GM12872 (cell line): ENCODE measurements around the gene TRIM32.

Source experiments
- TF ChIP-seq, protein P1 (sequence below): IDR thresholded peaks from 3 replicates; pipeline ENCODE4 v1.5.1; 2011; ENCODE audit warnings: low read depth, mild to moderate bottlenecking, low read length, moderate library complexity; ENCODE audit not compliant: insufficient read depth

Gene TRIM32

DNA sequence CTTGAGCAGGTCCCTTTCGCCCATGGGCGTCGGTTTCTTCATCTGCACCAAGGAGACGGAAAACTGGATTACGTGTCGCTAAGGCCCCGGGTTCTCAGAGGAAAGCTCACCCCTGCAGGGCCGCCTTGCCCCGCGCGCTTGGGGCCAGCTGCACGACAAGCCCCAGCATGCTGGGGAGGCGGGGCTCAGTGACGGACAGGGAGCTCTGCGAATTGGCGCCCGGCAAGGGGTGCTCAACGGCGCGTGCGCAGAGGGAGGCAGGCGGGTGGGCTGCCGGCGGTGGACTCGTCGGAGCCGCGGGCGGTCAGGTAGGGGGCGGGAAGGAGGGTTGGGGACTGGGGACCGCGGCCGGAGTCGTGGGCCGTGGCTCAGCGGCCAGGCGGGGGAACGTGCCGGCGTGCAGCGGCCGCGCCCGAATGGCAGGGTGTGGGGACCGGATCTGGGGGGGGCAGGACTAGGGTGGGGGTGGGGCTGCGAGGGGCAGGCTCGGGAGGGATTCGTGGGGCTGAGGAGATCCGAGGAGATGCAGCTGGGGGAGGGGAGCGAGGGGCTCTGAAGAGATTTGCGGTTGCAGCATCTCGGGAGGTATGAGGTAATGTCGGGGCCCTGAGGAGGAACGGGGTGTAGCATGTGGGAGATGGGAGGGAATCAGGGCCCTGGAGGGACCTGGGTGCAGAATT lies at the start of gene TRIM32:
Gene TRIM32 (plus strand): TSS at position 232 of the 680 bp plus-strand sequence. CDS start 10,438 bp downstream, outside the sequence.
- TF ChIP-seq, protein P1, sequence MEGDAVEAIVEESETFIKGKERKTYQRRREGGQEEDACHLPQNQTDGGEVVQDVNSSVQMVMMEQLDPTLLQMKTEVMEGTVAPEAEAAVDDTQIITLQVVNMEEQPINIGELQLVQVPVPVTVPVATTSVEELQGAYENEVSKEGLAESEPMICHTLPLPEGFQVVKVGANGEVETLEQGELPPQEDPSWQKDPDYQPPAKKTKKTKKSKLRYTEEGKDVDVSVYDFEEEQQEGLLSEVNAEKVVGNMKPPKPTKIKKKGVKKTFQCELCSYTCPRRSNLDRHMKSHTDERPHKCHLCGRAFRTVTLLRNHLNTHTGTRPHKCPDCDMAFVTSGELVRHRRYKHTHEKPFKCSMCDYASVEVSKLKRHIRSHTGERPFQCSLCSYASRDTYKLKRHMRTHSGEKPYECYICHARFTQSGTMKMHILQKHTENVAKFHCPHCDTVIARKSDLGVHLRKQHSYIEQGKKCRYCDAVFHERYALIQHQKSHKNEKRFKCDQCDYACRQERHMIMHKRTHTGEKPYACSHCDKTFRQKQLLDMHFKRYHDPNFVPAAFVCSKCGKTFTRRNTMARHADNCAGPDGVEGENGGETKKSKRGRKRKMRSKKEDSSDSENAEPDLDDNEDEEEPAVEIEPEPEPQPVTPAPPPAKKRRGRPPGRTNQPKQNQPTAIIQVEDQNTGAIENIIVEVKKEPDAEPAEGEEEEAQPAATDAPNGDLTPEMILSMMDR: no peak

DNA sequence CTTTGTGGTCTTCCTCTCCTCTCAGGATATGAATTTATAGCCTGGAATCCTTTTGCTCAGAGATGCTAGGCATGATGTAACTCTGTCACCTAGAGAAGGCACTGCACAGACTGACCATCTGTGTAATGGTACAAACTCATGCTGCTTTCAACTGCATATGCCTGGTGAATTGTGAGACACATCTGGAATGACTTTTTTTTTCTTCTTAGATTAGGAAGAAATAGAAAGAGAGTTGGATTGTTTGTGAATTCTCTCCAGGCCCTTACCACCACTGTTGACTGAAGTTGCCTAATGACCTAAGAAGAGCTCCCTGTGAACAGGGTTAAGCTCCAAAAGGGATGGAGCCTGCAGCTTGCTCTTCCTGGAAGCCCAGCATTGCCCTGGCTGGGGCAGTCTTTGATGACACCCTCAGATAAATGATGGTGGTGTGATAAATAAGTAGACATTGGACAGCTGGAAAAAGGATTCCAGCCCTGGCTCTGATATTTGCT lies 47.8 kb upstream of the TRIM32 start:
- TF ChIP-seq, protein P1: no peak

DNA sequence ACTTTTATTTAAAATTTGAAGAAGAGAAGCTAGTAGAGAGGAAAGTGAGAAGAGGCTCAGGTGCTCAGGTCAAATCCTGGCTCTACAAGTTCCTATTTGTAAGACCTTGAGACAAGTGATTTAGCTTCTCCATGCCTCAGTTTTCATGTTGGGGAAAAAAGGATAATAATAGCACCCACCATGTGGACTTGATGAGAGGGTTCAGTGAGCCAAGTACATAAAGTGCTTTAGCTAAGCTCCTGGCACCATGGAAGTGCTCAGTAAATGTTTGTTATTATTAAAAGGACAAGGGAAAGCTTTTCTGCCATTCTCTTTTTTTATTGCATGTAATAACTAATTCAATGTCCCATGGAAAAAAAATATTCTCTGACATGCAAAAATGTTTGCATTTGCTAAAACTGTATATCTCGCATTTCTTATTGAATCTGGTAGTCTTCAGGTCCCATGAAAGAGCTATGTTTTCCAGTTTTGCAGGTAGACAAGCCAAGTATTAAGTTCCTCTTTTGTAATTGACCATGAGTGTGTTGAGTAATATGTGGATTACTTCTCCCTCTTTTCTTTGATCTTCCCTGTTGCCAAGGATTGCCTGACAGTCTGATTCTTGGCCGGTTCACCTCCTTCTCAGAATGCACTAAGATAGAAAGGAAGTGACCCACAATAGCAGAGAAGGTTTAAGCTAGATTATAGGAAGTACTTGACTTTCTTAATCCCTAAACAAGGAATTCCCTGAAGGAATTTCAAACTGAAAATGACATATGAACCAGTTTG lies 45.6 kb upstream of the TRIM32 start:
- TF ChIP-seq, protein P1: no peak

GRCh38 chr9:116643691-116644090 lies 43.4 kb upstream of the TRIM32 start:
- TF ChIP-seq, protein P1: no peak

DNA sequence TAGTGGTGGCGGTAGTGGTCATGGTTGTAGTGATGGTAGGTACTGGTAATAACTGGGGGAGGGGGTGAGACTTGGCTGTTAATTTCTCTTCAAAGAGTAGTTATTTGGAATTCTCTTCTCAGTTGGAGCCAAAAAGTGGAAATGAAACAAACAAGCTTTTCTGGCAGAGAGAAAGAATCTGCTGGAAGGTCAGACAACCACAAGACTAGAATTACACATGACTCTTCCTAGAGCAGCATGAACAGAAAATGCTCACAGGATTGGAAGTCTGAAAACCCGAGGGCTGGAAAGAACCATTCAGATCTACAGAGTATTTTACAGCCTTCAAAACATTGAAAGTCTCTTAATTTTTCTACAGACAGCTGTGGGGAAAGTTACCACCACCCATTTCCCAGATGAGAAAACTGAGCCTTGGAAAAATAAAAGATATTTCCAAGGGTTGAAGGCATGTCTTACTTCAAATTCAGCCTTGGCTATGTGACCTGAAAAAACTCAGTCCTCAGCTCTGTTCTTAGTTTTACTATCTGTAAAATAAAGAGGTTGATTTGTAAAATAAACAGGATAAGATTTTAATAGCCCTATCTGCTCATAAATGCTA lies 42.9 kb upstream of the TRIM32 start:
- TF ChIP-seq, protein P1: no peak

GRCh38 chr9:116646661-116647514 lies 40.2 kb upstream of the TRIM32 start:
- TF ChIP-seq, protein P1: peak; percentile 63
